GM12875 (cell line): ENCODE data around the gene COL5A2.

Source experiments
- H3K4me3 ChIP-seq: one replicate; pipeline ENCODE4 v1.5.1; 2011; ENCODE audit warnings: low read depth, low read length, control low read depth
- CTCF ChIP-seq: IDR thresholded peaks from 2 replicates; pipeline ENCODE4 v1.5.1; 2011; ENCODE audit warnings: low read depth, mild to moderate bottlenecking, control low read depth, inconsistent platforms, low read length, moderate library complexity, borderline replicate concordance; ENCODE audit not compliant: insufficient read depth

COL5A2 gene

GRCh38 chr2:189096769-189097447 is 82.7 kb downstream of the COL5A2 start:
- H3K4me3 ChIP-seq = no peak overlapping the region
- no peak for TF ChIP-seq CTCF

- no peak overlapping the region for H3K4me3 ChIP-seq
- TF ChIP-seq CTCF = no peak
These were observed 84.5 kb downstream of the COL5A2 start for GRCh38 chr2:189095101-189095500.

- no peak for TF ChIP-seq CTCF
- no peak overlapping the region for H3K4me3 ChIP-seq
These were observed 86.6 kb downstream of the COL5A2 start for GRCh38 chr2:189092936-189093335.

GRCh38 chr2:189091253-189091652 is 88.3 kb downstream of the COL5A2 start:
- H3K4me3 ChIP-seq = no peak overlapping the region
- TF ChIP-seq CTCF = no peak

- H3K4me3 ChIP-seq = no peak overlapping the region
- TF ChIP-seq CTCF = no peak
These were observed 90.9 kb downstream of the COL5A2 start for GRCh38 chr2:189088591-189089205.

GRCh38 chr2:189086710-189087109 is 92.9 kb downstream of the COL5A2 start:
- no peak for TF ChIP-seq CTCF
- no peak overlapping the region for H3K4me3 ChIP-seq

- TF ChIP-seq CTCF = no peak
- H3K4me3 ChIP-seq = no peak overlapping the region
These were observed 93.3 kb downstream of the COL5A2 start for GRCh38 chr2:189086250-189086649.
